T-helper 2 cell treated with Interferon-gamma antibody and Interleukin-4, amounts not matched to agents 5 μg/mL and 100 μg/mL, for 36 hours (primary cell): ENCODE results near the gene CRKL.
A peak's percentile ranks its signal among the peaks of the same experiment; 100 is the strongest.

ENCODE experiments used
- DNase-seq: peaks from one replicate; pipeline ENCODE4 v3.0.0; 2021; ENCODE audit warnings: low spot score
- H3K27ac Mint-ChIP-seq: one replicate; pipeline ENCODE4 v1.8.0; 2021; ENCODE audit warnings: mild to moderate bottlenecking, mixed read lengths
- H3K27me3 Mint-ChIP-seq: one replicate; pipeline ENCODE4 v1.8.0; 2021; ENCODE audit warnings: low read depth, mixed read lengths
- H3K36me3 Mint-ChIP-seq: one replicate; pipeline ENCODE4 v1.8.0; 2021; ENCODE audit warnings: low read depth, mixed read lengths
- H3K4me1 Mint-ChIP-seq: one replicate; pipeline ENCODE4 v1.8.0; 2021; ENCODE audit warnings: low read depth, mixed read lengths
- H3K4me3 Mint-ChIP-seq: one replicate; pipeline ENCODE4 v1.8.0; 2022; ENCODE audit warnings: mild to moderate bottlenecking, moderate library complexity, mixed read lengths
- H3K9me3 Mint-ChIP-seq: one replicate; pipeline ENCODE4 v1.8.0; 2021; ENCODE audit warnings: mixed read lengths

The CRKL gene

GRCh38 chr22:20916916-20917810 is at the start of gene CRKL:
Gene CRKL, plus strand, starts transcription at chr22:20917407. Its CDS starts 528 bp downstream, at chr22:20917935.
- peak within 1 kb of the TSS; percentile 99 for H3K4me3 Mint-ChIP-seq
- H3K36me3 Mint-ChIP-seq = peaks cover 22% of the 10 kb centered on the region
- H3K9me3 Mint-ChIP-seq = no peaks in the 10 kb centered on the region
- DNase-seq = peak; percentile 97
- H3K27ac Mint-ChIP-seq = peak within 1 kb of the TSS; percentile 92
- peaks cover 26% of the 10 kb centered on the region for H3K4me1 Mint-ChIP-seq
- H3K27me3 Mint-ChIP-seq = no peaks in the 10 kb centered on the region

GRCh38 chr22:20868025-20868962 is 48.9 kb upstream of the CRKL start:
- Mint-ChIP-seq H3K27ac (peak overlapping the region; percentile 75), H3K9me3 (no peaks in the 10 kb centered on the region), H3K27me3 (no peaks in the 10 kb centered on the region), H3K4me1 (peaks cover 9% of the 10 kb centered on the region), H3K4me3 (no peak overlapping the region), H3K36me3 (peaks cover 14% of the 10 kb centered on the region)
- DNase-seq = no peak

- Mint-ChIP-seq H3K9me3 (no peaks in the 10 kb centered on the region), H3K4me3 (no peak overlapping the region), H3K4me1 (peaks cover 10% of the 10 kb centered on the region), H3K27ac (no peak overlapping the region), H3K27me3 (no peaks in the 10 kb centered on the region), H3K36me3 (peaks cover 10% of the 10 kb centered on the region)
- no peak for DNase-seq
Observed at GRCh38 chr22:20869234-20869633, 48.0 kb upstream of the CRKL start.

GRCh38 chr22:20873214-20873613 is 44.0 kb upstream of the CRKL start:
- no peaks in the 10 kb centered on the region for H3K27me3 Mint-ChIP-seq
- peaks cover 22% of the 10 kb centered on the region for H3K36me3 Mint-ChIP-seq
- DNase-seq = no peak
- peak overlapping the region; percentile 84 for H3K27ac Mint-ChIP-seq
- no peak overlapping the region for H3K4me3 Mint-ChIP-seq
- H3K4me1 Mint-ChIP-seq = peaks cover 3% of the 10 kb centered on the region
- H3K9me3 Mint-ChIP-seq = no peaks in the 10 kb centered on the region

- peaks cover 3% of the 10 kb centered on the region for H3K4me1 Mint-ChIP-seq
- peaks cover 20% of the 10 kb centered on the region for H3K36me3 Mint-ChIP-seq
- H3K9me3 Mint-ChIP-seq = no peaks in the 10 kb centered on the region
- H3K4me3 Mint-ChIP-seq = no peak overlapping the region
- H3K27ac Mint-ChIP-seq = no peak overlapping the region
- H3K27me3 Mint-ChIP-seq = no peaks in the 10 kb centered on the region
- DNase-seq = no peak
Observed at GRCh38 chr22:20875296-20875695, 41.9 kb upstream of the CRKL start.

- no peak overlapping the region for H3K4me3 Mint-ChIP-seq
- DNase-seq = no peak
- peaks cover 25% of the 10 kb centered on the region for H3K36me3 Mint-ChIP-seq
- no peaks in the 10 kb centered on the region for H3K27me3 Mint-ChIP-seq
- H3K9me3 Mint-ChIP-seq = no peaks in the 10 kb centered on the region
- H3K4me1 Mint-ChIP-seq = peaks cover 3% of the 10 kb centered on the region
- H3K27ac Mint-ChIP-seq = no peak overlapping the region
Observed at GRCh38 chr22:20877715-20878114, 39.5 kb upstream of the CRKL start.

- Mint-ChIP-seq H3K4me3 (no peak overlapping the region), H3K27me3 (no peaks in the 10 kb centered on the region), H3K27ac (no peak overlapping the region), H3K36me3 (peaks cover 30% of the 10 kb centered on the region), H3K9me3 (no peaks in the 10 kb centered on the region), H3K4me1 (no peaks in the 10 kb centered on the region)
- no peak for DNase-seq
Observed at GRCh38 chr22:20881231-20881630, 36.0 kb upstream of the CRKL start.

GRCh38 chr22:20881869-20882815 is 35.1 kb upstream of the CRKL start:
- Mint-ChIP-seq H3K27ac (no peak overlapping the region), H3K9me3 (no peaks in the 10 kb centered on the region), H3K4me1 (no peaks in the 10 kb centered on the region), H3K27me3 (no peaks in the 10 kb centered on the region), H3K36me3 (peaks cover 25% of the 10 kb centered on the region), H3K4me3 (no peak overlapping the region)
- DNase-seq = no peak

GRCh38 chr22:20882855-20883254 is 34.4 kb upstream of the CRKL start:
- no peak overlapping the region for H3K4me3 Mint-ChIP-seq
- H3K9me3 Mint-ChIP-seq = no peaks in the 10 kb centered on the region
- no peak overlapping the region for H3K27ac Mint-ChIP-seq
- no peaks in the 10 kb centered on the region for H3K4me1 Mint-ChIP-seq
- DNase-seq = no peak
- H3K27me3 Mint-ChIP-seq = no peaks in the 10 kb centered on the region
- H3K36me3 Mint-ChIP-seq = peaks cover 31% of the 10 kb centered on the region

GRCh38 chr22:20884454-20884853 is 32.8 kb upstream of the CRKL start:
- H3K36me3 Mint-ChIP-seq = peaks cover 42% of the 10 kb centered on the region

GRCh38 chr22:20885017-20885556 is 32.1 kb upstream of the CRKL start:
- H3K4me1 Mint-ChIP-seq = no peaks in the 10 kb centered on the region
- H3K27me3 Mint-ChIP-seq = no peaks in the 10 kb centered on the region
- DNase-seq = no peak
- H3K9me3 Mint-ChIP-seq = no peaks in the 10 kb centered on the region
- no peak overlapping the region for H3K4me3 Mint-ChIP-seq
- H3K36me3 Mint-ChIP-seq = peaks cover 46% of the 10 kb centered on the region
- peak overlapping the region; percentile 26 for H3K27ac Mint-ChIP-seq

More at GRCh38 chr22:20884454-20884853, 32.8 kb upstream of the CRKL start:
- peak overlapping the region; percentile 8 for H3K27ac Mint-ChIP-seq
- H3K4me3 Mint-ChIP-seq = no peak overlapping the region
- DNase-seq = no peak
- no peaks in the 10 kb centered on the region for H3K4me1 Mint-ChIP-seq
- H3K27me3 Mint-ChIP-seq = no peaks in the 10 kb centered on the region
- H3K9me3 Mint-ChIP-seq = no peaks in the 10 kb centered on the region

GRCh38 chr22:20885557-20886323 is 31.5 kb upstream of the CRKL start:
- H3K36me3 Mint-ChIP-seq = peaks cover 45% of the 10 kb centered on the region
- peak; percentile 12 for DNase-seq
- H3K9me3 Mint-ChIP-seq = no peaks in the 10 kb centered on the region
- H3K4me1 Mint-ChIP-seq = no peaks in the 10 kb centered on the region
- H3K27ac Mint-ChIP-seq = no peak overlapping the region
- H3K4me3 Mint-ChIP-seq = no peak overlapping the region
- H3K27me3 Mint-ChIP-seq = no peaks in the 10 kb centered on the region
